ENCODE results near the gene WASL. TPM values are rescaled to one million over a fixed set of nuclear protein-coding genes. Genes with fewer than 3 reads are reported as not detected.

Gene WASL
- total and polyA plus RNA-seq, 10 of the 15 experiments (the other 5 are each of a cell fraction or from before 2014, with no cell fraction given): 2.0 to 6.4 (median 3.5) TPM

- TF ChIP-seq, protein P1, sequence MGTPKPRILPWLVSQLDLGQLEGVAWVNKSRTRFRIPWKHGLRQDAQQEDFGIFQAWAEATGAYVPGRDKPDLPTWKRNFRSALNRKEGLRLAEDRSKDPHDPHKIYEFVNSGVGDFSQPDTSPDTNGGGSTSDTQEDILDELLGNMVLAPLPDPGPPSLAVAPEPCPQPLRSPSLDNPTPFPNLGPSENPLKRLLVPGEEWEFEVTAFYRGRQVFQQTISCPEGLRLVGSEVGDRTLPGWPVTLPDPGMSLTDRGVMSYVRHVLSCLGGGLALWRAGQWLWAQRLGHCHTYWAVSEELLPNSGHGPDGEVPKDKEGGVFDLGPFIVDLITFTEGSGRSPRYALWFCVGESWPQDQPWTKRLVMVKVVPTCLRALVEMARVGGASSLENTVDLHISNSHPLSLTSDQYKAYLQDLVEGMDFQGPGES (IDR thresholded peaks at IDR 0.05): no peak
- TF ChIP-seq BRCA1 (IDR thresholded peaks at IDR 0.05; ENCODE audit: low read depth, low read length) (no peak), STAT1 (conservative IDR thresholded peaks at IDR 0.05) (no peak), FOXK2 (IDR thresholded peaks at IDR 0.05) (no peak), KLF5 (IDR thresholded peaks at IDR 0.05; ENCODE audit: partially characterized antibody) (no peak)
Observed at GRCh38 chr7:123681561-123681960, 67.2 kb downstream of the WASL start (continued).

DNA sequence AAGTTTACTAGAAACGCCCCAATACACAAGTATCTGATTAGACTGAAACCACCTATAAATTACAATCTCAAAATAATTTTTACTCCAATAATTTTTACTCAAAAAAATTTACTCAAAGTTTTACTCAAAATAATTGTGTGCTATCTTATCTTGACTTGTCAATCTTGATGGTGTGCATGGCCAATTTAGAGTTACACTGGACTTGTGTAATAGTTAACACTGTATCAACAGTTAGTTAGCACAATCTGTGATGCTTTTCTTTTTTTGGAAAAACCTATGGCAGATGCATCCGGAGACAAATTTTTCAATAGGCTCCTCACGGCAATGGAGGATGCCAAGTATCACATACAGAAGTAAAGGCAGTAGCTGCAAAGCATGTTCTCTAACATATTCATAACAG lies 68.2 kb downstream of the WASL start:
- Histone ChIP-seq H3K79me2 (ENCODE audit: control insufficient read depth, insufficient read depth, low read length) (no peaks in the 10 kb centered on the region), H3K4me3 (no peak overlapping the region), H3K36me3 (ENCODE audit: control insufficient read depth in 2 of 2, insufficient read depth in 2 of 2, low read length in 1 of 2) (no peaks in the 10 kb centered on the region; a peak in 1 of 4 replicates), H2AFZ (ENCODE audit: control insufficient read depth, low read depth, low read length) (no peak overlapping the region), H3K27me3 (replicated peaks in 1 of 2; ENCODE audit: control insufficient read depth in 2 of 2, insufficient read depth in 2 of 2, low read length in 1 of 2) (no peaks in the 10 kb centered on the region), H4K20me1 (ENCODE audit: control insufficient read depth, insufficient read depth) (no peaks in the 10 kb centered on the region), H3K4me2 (ENCODE audit: control insufficient read depth, insufficient read depth) (no peak overlapping the region), H3K9me3 (replicated peaks; ENCODE audit: control insufficient read depth, insufficient read depth, low read length) (no peaks in the 10 kb centered on the region), H3K9ac (ENCODE audit: control insufficient read depth, insufficient read depth, low read length) (no peak overlapping the region), H3K27ac (ENCODE audit: control insufficient read depth, insufficient read depth) (no peak overlapping the region), H3K4me1 (ENCODE audit: control insufficient read depth, insufficient read depth, low read length) (no peaks in the 10 kb centered on the region)
- DNase-seq (ENCODE audit: low read depth, low spot score): no peak
- ChIA-PET CTCF (interaction anchor here (0.7 to 3.3 kb wide), 3 partner anchors 10 to 184 kb away, joined by 3 to 22 read pairs (median 7); no protein-coding TSS in a partner anchor), RAD21 (ENCODE audit: unreplicated experiment) (interaction anchor here (2.4 kb wide), 1 partner anchor 192 kb away, joined by 25 read pairs; no protein-coding TSS in a partner anchor), POLR2A (no interaction called here), SMC1A (ENCODE audit: uncharacterized antibody, unreplicated experiment) (interaction anchor here (0.6 to 2.5 kb wide), 5 partner anchors 15 to 192 kb away, joined by 3 to 30 read pairs (median 12); no protein-coding TSS in a partner anchor)
- intact Hi-C loops (cut with micrococcal nuclease; ENCODE audit: unreplicated experiment) (no loop called here), in situ Hi-C loops (cut with MboI) (no loop called here)
- no TSS peak for BruUV-seq (replicated peaks)
- 98% methylated on average over 3 of the region's 3 CpGs for WGBS (ENCODE audit: insufficient coverage, insufficient replicate concordance, low lambda C conversion rate, missing lambda C conversion rate)
- FAIRE-seq: no peak
- ATAC-seq: no peak
- TF ChIP-seq POLR2AphosphoS2 (IDR thresholded peaks at IDR 0.05; ENCODE audit: low read depth, low read length): no peak
- TF ChIP-seq GABPA (IDR thresholded peaks at IDR 0.05; ENCODE audit: low read depth): no peak
- TF ChIP-seq PKNOX1 (IDR thresholded peaks at IDR 0.05): no peak
- no peak for TF ChIP-seq SMAD5 (IDR thresholded peaks at IDR 0.05; ENCODE audit: low read depth)
- TF ChIP-seq, protein P2, sequence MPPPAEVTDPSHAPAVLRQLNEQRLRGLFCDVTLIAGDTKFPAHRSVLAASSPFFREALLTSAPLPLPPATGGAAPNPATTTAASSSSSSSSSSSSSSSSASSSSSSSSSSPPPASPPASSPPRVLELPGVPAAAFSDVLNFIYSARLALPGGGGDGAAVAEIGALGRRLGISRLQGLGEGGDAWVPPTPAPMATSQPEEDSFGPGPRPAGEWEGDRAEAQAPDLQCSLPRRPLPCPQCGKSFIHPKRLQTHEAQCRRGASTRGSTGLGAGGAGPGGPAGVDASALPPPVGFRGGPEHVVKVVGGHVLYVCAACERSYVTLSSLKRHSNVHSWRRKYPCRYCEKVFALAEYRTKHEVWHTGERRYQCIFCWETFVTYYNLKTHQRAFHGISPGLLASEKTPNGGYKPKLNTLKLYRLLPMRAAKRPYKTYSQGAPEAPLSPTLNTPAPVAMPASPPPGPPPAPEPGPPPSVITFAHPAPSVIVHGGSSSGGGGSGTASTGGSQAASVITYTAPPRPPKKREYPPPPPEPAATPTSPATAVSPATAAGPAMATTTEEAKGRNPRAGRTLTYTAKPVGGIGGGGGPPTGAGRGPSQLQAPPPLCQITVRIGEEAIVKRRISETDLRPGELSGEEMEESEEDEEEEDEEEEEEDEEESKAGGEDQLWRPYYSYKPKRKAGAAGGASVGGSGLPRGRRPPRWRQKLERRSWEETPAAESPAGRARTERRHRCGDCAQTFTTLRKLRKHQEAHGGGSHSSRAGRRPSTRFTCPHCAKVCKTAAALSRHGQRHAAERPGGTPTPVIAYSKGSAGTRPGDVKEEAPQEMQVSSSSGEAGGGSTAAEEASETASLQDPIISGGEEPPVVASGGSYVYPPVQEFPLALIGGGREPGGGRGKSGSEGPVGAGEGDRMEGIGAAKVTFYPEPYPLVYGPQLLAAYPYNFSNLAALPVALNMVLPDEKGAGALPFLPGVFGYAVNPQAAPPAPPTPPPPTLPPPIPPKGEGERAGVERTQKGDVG (CRISPR knock-in tag; IDR thresholded peaks at IDR 0.05): no peak
- no peak for TF ChIP-seq YY1 (IDR thresholded peaks at IDR 0.05; ENCODE audit: low read depth, low read length)
- TF ChIP-seq, protein P3, sequence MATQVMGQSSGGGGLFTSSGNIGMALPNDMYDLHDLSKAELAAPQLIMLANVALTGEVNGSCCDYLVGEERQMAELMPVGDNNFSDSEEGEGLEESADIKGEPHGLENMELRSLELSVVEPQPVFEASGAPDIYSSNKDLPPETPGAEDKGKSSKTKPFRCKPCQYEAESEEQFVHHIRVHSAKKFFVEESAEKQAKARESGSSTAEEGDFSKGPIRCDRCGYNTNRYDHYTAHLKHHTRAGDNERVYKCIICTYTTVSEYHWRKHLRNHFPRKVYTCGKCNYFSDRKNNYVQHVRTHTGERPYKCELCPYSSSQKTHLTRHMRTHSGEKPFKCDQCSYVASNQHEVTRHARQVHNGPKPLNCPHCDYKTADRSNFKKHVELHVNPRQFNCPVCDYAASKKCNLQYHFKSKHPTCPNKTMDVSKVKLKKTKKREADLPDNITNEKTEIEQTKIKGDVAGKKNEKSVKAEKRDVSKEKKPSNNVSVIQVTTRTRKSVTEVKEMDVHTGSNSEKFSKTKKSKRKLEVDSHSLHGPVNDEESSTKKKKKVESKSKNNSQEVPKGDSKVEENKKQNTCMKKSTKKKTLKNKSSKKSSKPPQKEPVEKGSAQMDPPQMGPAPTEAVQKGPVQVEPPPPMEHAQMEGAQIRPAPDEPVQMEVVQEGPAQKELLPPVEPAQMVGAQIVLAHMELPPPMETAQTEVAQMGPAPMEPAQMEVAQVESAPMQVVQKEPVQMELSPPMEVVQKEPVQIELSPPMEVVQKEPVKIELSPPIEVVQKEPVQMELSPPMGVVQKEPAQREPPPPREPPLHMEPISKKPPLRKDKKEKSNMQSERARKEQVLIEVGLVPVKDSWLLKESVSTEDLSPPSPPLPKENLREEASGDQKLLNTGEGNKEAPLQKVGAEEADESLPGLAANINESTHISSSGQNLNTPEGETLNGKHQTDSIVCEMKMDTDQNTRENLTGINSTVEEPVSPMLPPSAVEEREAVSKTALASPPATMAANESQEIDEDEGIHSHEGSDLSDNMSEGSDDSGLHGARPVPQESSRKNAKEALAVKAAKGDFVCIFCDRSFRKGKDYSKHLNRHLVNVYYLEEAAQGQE (IDR thresholded peaks at IDR 0.05; ENCODE audit: low read depth, low read length): no peak
- no peak for TF ChIP-seq ZNF274 (IDR thresholded peaks at IDR 0.05; ENCODE audit: insufficient read depth, insufficient read length)
- no peak for TF ChIP-seq ZNF622 (IDR thresholded peaks at IDR 0.05)
- no peak for TF ChIP-seq MXI1 (IDR thresholded peaks at IDR 0.05; ENCODE audit: low read depth, low read length)
